ENCODE measurements around the gene ACTL8. TPM values are rescaled to one million over a fixed set of nuclear protein-coding genes. Genes with fewer than 3 reads are reported as not detected.

Gene ACTL8
- 0.30 and 0.34 TPM in 2 replicates for total RNA-seq

GRCh38 chr1:17755120-17755519, at the start of gene ACTL8:
ACTL8 (plus strand) TSS chr1:17755333; CDS start chr1:17823009, 67,676 bp downstream.

Other genes with a start within 250 kb of the ACTL8 start
- gene ARHGEF10L, start 215.6 kb upstream of the ACTL8 start, total RNA-seq, result 9.1 and 10.7 TPM in 2 replicates